Measurements from ENCODE around the gene MECP2. TPM values are rescaled to one million over a fixed set of nuclear protein-coding genes. Genes with fewer than 3 reads are reported as not detected.

MECP2 gene
- total and polyA plus RNA-seq, 12 donors = 16.9 to 67.7 (median 53.2) TPM

GRCh38 chrX:154008521-154008920 lies 89.0 kb downstream of the MECP2 start:
- DNase-seq = no peak
- Histone ChIP-seq H3K27me3 (no peaks in the 10 kb centered on the region), H3K36me3 (replicated peaks in 1 of 2) (no peaks in the 10 kb centered on the region), H3K4me1 (replicated peaks in 1 of 2) (peaks cover 0 to 11% of the 10 kb centered on the region in 2 donors), H3K9me3 (replicated peaks in 1 of 3) (no peaks in the 10 kb centered on the region), H3K27ac (no peak overlapping the region), H3K4me3 (no peak overlapping the region)
- TF ChIP-seq POLR2A (IDR thresholded peaks at IDR 0.05) (no peak), CTCF (IDR thresholded peaks at IDR 0.05) (no peak)
- WGBS, 4 donors = 56 to 84% (median 71%) methylated on average over 4 of the region's 4 CpGs
- intact Hi-C loops (cut with DNase I) = no loop called here

DNA sequence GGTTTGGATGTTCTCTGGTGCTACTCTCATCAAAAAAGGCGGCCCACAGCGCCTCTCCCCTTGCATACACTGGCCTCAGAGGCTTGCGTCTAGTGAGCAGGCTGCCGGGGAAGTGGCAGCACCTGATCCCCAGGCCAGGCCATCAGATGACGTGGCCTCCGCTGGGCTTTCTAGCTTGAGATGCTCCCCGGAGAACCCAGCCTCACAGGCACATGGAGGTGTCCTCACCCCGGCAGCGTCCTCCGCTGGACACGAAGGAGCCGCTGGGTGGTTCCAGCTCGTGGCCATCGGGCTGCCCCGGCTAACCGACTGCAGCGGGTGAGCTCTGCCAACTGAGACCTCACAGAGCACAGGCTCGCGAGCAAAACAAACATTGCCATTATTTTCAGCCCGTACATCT lies 90.6 kb downstream of the MECP2 start:
- Histone ChIP-seq H3K27me3 (no peaks in the 10 kb centered on the region), H3K4me3 (no peak overlapping the region), H3K36me3 (replicated peaks in 1 of 2) (no peaks in the 10 kb centered on the region), H3K9me3 (replicated peaks in 1 of 3) (no peaks in the 10 kb centered on the region), H3K27ac (no peak overlapping the region), H3K4me1 (replicated peaks in 1 of 2) (peaks cover 0 to 6% of the 10 kb centered on the region in 2 donors)
- TF ChIP-seq POLR2A (IDR thresholded peaks at IDR 0.05) = no peak
- TF ChIP-seq CTCF (IDR thresholded peaks at IDR 0.05) = no peak
- DNase-seq = no peak
- intact Hi-C loops (cut with DNase I) = no loop called here
- WGBS, 4 donors = 93 to 98% (median 96%) methylated on average over 11 to 20 of the region's 20 CpGs; no CpG with 5 or more reads in 1 of the 4 donors

DNA sequence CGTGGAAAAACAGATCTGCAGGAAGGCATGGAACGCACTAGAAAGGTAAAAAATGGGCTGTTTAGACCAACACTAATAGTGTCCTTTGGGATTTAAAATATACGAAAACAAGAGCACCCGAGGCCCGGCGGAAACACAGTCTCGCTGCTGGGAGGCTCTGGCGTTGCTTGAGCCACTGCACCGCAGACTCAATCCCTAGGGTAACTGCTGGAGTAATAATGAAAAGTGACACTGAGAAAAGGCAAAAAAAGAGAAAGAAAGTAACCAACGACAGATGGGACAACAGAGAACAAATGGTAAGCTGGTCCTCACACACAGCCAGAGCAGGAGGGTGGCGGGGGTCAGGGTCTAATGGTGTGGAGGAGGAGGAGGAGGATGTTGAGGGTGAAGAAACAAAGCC lies 93.2 kb downstream of the MECP2 start:
- Histone ChIP-seq H3K9me3 (replicated peaks in 1 of 3) (no peaks in the 10 kb centered on the region), H3K36me3 (replicated peaks in 1 of 2) (no peaks in the 10 kb centered on the region), H3K27me3 (no peaks in the 10 kb centered on the region), H3K4me3 (no peak overlapping the region), H3K27ac (no peak overlapping the region), H3K4me1 (replicated peaks in 1 of 2) (peaks cover 0 to 6% of the 10 kb centered on the region in 2 donors)
- intact Hi-C loops (cut with DNase I) = no loop called here
- DNase-seq = no peak
- WGBS, 4 donors = 80 to 87% (median 82%) methylated on average over 11 of the region's 11 CpGs
- TF ChIP-seq CTCF (IDR thresholded peaks at IDR 0.05) = no peak
- no peak for TF ChIP-seq POLR2A (IDR thresholded peaks at IDR 0.05)

DNA sequence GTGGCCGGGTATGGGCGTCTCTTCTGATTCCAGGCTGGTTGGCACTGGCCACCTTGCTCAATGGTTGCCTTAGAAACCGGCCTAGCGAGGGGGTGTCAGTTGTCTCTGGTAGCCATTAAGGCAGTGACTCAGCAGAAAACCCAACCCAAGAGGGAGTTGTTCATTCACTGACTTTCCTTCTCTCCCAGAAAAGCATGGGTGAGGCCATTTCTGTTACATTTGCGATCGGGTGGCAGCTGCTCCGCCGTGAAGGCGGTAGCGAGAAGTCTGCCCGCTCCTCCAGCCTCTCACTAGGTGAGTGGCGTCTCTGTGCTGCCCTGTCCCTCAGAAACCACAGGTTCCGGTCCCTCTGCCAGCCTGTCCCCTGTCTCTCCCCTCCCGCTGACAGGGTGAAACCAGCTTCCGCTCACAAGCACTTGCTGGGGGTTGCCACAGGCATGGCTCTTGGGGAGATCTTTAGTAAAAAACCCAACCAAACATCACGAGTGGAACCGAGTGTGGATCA lies 95.2 kb downstream of the MECP2 start:
- intact Hi-C loops (cut with DNase I) = no loop called here
- no peaks in the 10 kb centered on the region for H3K9me3 ChIP-seq (replicated peaks in 1 of 3)
- peaks cover 0 to 6% of the 10 kb centered on the region in 2 donors for H3K4me1 ChIP-seq (replicated peaks in 1 of 2)
- TF ChIP-seq CTCF (IDR thresholded peaks at IDR 0.05) (no peak), POLR2A (IDR thresholded peaks at IDR 0.05) (no peak)
- H3K27ac ChIP-seq = peak overlapping the region in 4 of 5 donors; percentile 17 to 71 (median 44)
- whole genome bisulfite sequencing, 4 donors = 61 to 86% (median 73%) methylated on average over 8 to 17 of the region's 17 CpGs
- H3K4me3 ChIP-seq = no peak overlapping the region
- peak in 6 of 7 donors; percentile 58 to 84 (median 74) for DNase-seq
- H3K36me3 ChIP-seq (replicated peaks in 1 of 2) = no peaks in the 10 kb centered on the region
- H3K27me3 ChIP-seq = no peaks in the 10 kb centered on the region
